PC-9 (cell line): Measurements from ENCODE around the gene PHKG2.

Experiments
- CTCF ChIP-seq: fragments of 200-600 bp; sonication (generic); conservative IDR thresholded peaks from 2 replicates; pipeline ENCODE4 v1.6.1; 2017; ENCODE audit warnings: mixed run types, antibody characterized with exemption, mild to moderate bottlenecking, moderate library complexity
- EZH2 ChIP-seq: fragments of 200-600 bp; sonication (generic); IDR thresholded peaks from 2 replicates; pipeline ENCODE4 v1.8.0; 2017; ENCODE audit warnings: antibody characterized with exemption, low read depth

- no peak for TF ChIP-seq EZH2
- TF ChIP-seq CTCF: no peak
Measured at GRCh38 chr16:30787613-30788378, 39.6 kb downstream of the PHKG2 start.
